GM18951 (cell line): Measurements from ENCODE around the gene TGFB1I1.
A peak's percentile ranks its signal among the peaks of the same experiment; 100 is the strongest.

Source experiments
- POLR2A ChIP-seq: IDR thresholded peaks from 4 replicates; pipeline ENCODE4 v1.6.1; 2011; ENCODE audit warnings: mild to moderate bottlenecking; ENCODE audit not compliant: insufficient read length, insufficient read depth; ENCODE audit errors: extremely low read depth
- in situ Hi-C: fragments of 300-500 bp; cut with MboI; formaldehyde crosslinking; loops from one replicate; pipeline ENCODE4 v1.12.0; 2022; ENCODE audit warnings: low sequenced_read_pairs, mixed read lengths, inconsistent platforms; ENCODE audit not compliant: unreplicated experiment

TGFB1I1 gene

DNA sequence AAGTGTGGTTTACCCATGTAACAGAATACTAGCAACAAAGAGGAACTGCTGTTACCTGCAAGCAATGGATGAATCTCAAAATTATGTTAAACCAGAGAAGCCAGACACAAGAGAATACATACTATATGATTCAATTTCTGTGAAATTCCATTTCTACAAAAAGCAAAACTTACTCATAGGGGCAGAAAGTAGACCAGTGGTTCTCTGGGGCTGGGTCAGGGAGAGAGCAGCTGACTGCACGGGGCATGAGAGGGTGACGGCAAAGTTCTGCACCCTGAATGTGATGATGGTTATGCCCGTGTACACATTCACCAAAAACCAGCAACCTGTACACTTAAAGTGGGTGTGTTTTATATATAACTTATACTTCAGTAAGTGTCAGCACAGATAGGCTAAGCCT lies 32.4 kb upstream of the TGFB1I1 start:
- in situ Hi-C loops: loop anchor here (25.0 kb wide), 1 partner anchor 452 kb away; the partner anchor contains the start of gene HSD3B7
- no peak for TF ChIP-seq POLR2A

DNA sequence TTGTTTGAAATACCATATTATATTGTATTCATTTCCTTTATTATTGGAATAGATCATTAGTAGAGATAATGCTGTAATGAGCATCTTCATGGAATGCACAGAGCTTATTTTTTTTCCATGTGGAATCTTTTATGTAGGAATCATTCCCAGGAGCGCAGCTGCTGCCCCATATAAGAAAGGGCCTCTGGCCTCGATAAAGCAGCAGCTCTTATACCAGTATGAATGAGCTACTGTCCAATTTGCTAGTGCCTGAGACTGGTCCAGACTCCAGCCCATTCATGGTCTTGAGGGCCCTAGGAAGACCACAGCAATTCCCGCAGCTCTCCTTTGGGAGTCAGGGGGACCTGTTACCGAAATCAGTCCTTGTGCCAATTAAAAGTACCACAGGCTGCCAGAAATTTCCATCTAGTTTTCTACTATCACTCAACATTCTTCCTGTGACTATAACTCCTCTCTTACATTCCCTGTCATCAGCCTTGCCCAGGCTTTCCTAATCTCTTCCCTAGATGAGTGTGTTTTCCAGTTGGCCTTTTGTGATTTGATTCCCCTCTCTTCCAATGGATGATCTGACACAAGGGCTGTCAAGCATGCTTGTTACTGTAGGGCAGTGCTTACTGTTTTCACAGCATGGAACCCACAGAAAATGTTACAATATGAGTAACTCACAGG lies 31.3 kb upstream of the TGFB1I1 start:
- in situ Hi-C loops: loop anchor here (25.0 kb wide), 1 partner anchor 453 kb away; the partner anchor contains the start of gene HSD3B7

DNA sequence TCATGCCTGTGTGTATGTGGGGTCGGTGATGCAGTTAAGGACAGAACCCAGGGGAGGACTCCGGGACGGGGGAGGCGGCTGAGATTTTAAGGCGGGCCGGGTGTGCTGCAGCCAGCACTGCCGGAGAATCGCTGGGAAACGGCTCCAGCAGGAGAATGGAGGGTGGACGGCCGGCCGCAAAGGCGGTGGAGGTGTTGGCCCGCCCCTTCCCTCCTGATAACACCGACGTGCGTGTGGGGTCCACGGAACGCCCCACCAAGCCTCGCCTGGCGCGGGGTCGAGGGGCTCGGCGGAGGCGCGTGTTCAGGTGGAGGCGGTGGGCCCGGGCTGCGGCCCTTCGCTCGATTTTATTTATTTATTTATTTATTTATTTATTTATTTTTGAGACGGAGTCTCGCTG lies 30.0 kb upstream of the TGFB1I1 start:
- no peak for TF ChIP-seq POLR2A

More for the DNA sequence above, 31.3 kb upstream of the TGFB1I1 start:
- TF ChIP-seq POLR2A: no peak

DNA sequence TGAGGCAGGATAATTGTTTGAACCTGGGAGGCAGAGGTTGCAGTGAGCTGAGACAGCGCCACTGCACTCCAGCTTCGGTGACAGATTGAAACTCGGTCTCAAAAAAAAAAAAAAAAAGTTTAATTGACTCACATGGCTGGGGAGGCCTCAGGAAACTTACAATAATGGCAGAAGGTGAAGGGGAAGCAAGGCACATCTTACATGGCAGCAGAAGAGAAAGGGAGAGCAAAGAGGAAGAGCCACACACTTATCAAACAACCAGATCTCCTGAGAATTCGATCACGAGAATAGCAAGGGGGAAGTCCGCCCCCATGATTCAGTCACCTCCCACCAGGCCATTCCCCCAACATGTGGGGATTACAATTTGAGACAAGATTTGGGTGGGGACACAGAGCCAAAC lies 26.0 kb upstream of the TGFB1I1 start:
- in situ Hi-C loops: loop anchor here (25.0 kb wide), 1 partner anchor 459 kb away; the partner anchor contains the start of gene HSD3B7

More for the DNA sequence above, 30.0 kb upstream of the TGFB1I1 start:
- in situ Hi-C loops: loop anchor here (25.0 kb wide), 1 partner anchor 455 kb away; the partner anchor contains the start of gene HSD3B7

DNA sequence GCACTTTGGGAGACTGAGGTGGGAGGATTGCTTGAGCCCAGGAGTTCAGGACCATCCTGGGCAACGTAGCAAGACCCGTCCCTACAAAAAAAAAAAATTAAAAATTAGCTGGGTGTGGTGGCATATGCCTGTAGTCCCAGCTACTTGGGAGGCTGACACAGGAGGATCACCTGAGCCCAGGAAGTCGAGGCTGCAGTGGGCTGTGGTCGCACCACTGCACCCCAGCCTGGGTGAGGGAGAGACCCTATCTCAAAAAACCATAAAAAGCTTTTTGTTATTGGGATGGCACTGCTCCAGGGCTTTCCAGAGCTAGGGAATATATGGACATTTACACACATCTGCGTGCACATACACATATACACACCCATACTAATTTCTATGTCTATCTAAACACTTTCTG lies 20.8 kb upstream of the TGFB1I1 start:
- in situ Hi-C loops: loop anchor here (25.0 kb wide), 1 partner anchor 411 kb away; the partner anchor contains the start of gene ZNF267
- TF ChIP-seq POLR2A: no peak

DNA sequence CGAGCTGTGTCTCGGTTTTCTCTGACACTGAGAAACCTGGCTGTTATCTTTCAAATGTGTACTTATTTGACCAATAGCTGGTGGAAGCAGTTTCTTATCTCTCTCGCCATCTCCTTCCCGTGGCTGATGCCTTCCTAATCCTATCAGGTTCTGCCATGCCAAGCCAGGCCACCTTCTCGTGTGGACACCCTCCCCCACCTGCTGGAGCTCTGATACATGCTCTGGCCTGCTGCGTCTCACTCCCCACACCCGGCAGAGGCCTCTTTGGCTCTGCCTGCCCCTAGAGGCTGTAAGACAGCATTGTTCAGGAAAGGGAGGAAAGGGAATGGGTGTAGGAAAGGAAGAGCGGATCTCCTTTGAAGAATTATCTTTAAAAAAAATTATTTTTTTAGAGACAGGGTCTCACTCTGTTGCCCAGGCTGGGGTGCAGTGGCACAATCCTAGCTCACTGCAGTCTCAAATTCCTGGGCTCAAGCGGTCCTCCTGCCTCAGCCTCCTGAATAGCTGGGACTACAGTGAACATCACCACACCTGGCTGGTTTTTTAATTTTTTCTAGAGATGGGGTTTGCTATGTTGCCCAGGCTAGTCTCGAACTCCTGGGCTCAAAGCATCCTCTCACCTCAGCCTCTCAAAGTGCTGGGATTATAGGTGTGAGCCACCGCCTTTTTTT lies 20.1 kb upstream of the TGFB1I1 start:
- in situ Hi-C loops: loop anchor here (25.0 kb wide), 1 partner anchor 410 kb away; the partner anchor contains the start of gene ZNF267
- peak; percentile 14 for TF ChIP-seq POLR2A

DNA sequence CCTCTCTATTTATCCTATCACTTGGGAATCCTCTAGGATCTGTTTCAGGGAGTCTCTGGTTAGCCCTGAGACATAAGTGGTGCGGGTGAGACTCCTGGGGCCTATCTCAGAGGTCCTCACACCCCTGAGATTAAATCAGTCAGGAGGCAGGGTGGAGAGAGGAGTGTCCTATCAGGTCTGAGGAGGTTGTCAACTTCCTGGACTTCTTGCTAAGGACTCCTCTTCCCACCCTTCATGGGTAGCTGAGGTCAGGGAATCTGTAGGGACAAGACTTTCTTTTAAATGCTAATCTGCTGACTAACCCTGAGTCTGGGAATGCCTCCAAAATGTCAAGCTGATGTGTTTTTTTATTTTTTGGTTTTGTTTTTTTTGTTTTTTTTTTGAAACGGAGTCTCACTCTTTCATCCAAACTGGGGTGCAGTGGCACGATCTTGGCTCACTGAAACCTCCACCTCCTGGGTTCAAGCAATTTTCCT lies 19.3 kb upstream of the TGFB1I1 start:
- no peak for TF ChIP-seq POLR2A
- in situ Hi-C loops: loop anchor here (25.0 kb wide), 1 partner anchor 410 kb away; the partner anchor contains the start of gene ZNF267

DNA sequence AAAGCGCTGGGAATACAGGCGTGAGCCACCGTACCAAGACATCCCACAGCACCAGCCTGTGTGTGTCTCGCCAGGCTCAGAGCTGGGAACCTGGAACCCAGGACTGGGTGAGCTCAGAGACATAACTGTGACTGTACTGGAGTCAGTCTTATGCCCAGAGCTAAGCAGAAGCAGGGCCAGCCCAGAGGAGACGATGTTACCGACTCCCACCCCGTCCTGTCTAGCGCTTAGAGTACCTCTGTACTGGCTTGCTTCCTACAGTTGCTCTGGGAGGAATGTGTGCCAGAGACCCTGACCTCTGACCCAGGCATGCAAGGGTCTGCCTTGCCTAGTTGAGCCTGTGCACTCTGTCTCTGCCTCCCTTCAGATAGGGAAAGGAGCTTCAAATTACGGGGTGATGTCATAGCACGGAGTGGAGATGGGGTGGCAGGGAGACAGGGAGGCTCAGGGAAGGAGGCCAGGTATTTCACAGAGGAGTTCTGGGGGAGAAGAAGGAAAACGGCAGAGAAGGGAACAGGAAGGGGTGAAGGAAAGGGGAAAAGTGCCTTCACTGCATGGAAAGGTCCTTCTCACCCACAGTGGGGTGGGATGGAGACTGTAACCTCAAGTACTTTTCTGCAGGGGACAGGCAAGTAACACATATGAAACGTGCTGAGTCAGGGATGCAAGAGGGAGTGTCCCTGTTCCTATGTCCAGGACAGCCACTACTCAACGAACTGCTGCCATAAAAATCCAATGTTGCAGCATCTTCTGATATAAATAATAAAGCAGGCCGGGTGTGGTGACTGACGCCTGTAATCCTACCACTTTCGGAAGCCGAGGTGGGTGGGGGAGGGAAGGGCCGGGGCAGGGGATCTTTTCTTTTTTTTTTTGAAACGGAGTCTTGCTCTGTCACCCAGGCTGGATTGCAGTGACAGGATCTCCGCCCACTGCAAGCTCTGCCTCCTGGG lies 18.4 kb upstream of the TGFB1I1 start:
- in situ Hi-C loops: loop anchor here (25.0 kb wide), 1 partner anchor 409 kb away; the partner anchor contains the start of gene ZNF267
- no peak for TF ChIP-seq POLR2A

DNA sequence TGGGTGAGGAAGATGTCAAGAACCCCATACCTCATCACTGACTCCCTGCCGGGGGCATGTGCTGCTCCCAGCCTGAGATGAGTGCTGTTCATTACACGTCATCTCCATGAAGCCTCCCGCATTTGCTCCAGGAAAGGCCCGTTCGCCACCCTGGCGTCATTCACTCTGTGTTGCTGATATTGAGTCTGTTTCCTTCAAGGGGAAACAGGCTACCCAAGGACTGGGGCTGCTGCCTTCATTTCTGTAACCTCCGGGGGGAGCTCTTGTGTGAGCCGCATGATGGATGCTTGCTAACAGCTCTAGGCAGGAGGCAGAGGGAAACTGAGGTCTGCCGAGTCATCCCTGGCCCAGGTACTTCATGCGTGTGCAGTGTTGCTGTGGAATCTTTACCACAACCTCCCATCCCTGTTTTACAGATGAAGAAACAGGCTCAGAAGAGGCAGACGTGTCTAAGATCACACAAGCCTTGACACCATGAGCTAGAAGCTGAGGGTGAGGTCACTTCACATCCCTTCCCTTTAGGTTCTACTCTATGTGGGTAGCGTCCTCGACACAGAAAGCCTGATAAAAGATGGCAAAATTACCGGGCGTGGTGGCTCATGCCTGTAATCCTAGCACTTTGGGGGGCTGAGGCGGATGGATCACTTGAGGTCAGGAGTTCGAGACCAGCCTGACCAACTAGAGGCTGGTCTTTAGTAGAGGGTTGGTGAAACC lies 16.2 kb upstream of the TGFB1I1 start:
- in situ Hi-C loops: loop anchor here (25.0 kb wide), 1 partner anchor 407 kb away; the partner anchor contains the start of gene ZNF267
- TF ChIP-seq POLR2A: no peak

DNA sequence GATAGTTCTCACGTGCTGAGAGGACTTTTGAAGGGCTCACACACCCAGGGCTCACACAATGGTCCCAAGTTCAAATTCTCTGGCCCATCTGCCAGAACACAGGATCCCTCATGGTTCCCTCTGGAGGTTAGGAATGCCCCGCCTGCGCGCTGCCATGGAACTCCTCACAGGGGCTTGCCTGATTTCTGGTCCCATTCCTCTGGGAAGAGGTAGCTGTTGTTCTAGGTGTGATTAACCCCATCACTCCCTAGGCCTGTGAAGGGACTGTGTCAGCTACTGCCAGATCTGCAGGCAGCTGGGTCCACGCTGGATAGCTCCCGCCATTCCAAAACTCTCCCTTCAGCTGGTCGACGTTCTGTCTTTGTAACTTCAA lies 15.0 kb upstream of the TGFB1I1 start:
- in situ Hi-C loops: loop anchor here (25.0 kb wide), 1 partner anchor 405 kb away; the partner anchor contains the start of gene ZNF267
- no peak for TF ChIP-seq POLR2A

DNA sequence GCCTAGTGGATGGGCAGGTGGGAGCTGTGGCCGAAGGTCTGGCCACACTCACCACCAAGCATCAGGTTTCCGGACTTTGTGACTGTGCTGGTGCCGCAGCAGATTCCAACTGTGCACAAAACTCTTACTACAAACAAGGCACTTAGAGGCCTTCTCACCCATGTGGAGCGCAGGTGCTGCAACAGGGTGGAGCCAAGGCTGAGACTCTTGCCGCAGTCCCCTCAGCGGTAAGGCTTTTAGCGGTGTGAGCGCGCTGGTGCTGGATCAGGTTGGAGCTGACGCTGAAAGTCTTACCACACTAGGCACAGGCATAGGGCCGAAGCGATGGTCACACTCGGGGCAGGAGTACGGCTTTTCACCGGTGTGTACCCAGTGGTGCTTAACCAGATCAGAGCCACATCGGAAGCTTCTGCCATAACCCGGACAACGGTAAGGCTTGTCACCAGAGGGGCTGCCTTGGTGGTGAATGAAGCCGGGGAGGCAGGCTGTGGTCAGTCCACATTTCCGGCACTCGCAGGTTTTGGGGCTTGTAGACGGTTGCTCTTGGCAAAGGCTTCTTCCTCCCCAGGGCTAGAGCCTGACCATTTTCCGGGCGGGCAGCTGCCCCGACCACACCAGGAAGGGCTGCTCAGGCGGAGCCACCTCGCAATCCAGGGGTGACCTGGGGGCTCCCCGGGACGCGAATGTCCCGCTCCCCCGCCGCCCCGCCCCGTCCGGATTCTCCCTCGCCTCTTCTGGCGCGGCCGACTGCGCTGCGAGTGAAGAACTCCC lies 13.7 kb upstream of the TGFB1I1 start:
- in situ Hi-C loops: loop anchor here (25.0 kb wide), 1 partner anchor 404 kb away; the partner anchor contains the start of gene ZNF267

More for the DNA sequence above, 13.7 kb upstream of the TGFB1I1 start:
- TF ChIP-seq POLR2A: peak; percentile 33
